Activated naive CD4-positive, alpha-beta T cell treated with anti-CD3 and anti-CD28 coated beads, Interleukin-2, amount 10 ng/mL, durations not matched to agents 7 days and 5 days (primary cell): Measurements from ENCODE around the gene SLC35F6.
"Not testable (repeated sequence)": the region's sequence is repeated elsewhere in the genome, so short reads cannot be mapped to it uniquely, and the experiment has no call there.

Experiments used
- CTCF ChIA-PET: fragments of 350-600 bp; sonication (Branson Sonifier 250); formaldehyde crosslinking; loops from one replicate; lab custom pipeline; 2021; ENCODE audit warnings: antibody characterized with exemption; lab: Charles Lee
- DNase-seq: peaks from one replicate; pipeline ENCODE4 v3.0.0-alpha.2; 2020
- H3K27ac Mint-ChIP-seq: one replicate; pipeline ENCODE4 v1.8.0; 2021; ENCODE audit warnings: mild to moderate bottlenecking, moderate library complexity, mixed read lengths
- H3K27me3 Mint-ChIP-seq: one replicate; pipeline ENCODE4 v1.8.0; 2021; ENCODE audit warnings: mild to moderate bottlenecking, mixed read lengths
- H3K36me3 Mint-ChIP-seq: one replicate; pipeline ENCODE4 v1.8.0; 2021; ENCODE audit warnings: mixed read lengths
- H3K4me1 Mint-ChIP-seq: one replicate; pipeline ENCODE4 v1.8.0; 2021; ENCODE audit warnings: mixed read lengths
- H3K4me3 Mint-ChIP-seq: one replicate; pipeline ENCODE4 v1.8.0; 2021; ENCODE audit warnings: mild to moderate bottlenecking, moderate library complexity, mixed read lengths
- H3K9me3 Mint-ChIP-seq: one replicate; pipeline ENCODE4 v1.8.0; 2021; ENCODE audit warnings: mixed read lengths

SLC35F6 gene

GRCh38 chr2:26756337-26756736 is 7.7 kb upstream of the SLC35F6 start:
- H3K4me1 Mint-ChIP-seq, result peaks cover 5% of the 10 kb centered on the region
- no peaks in the 10 kb centered on the region for H3K36me3 Mint-ChIP-seq
- CTCF ChIA-PET, result no interaction called here
- no peaks in the 10 kb centered on the region for H3K9me3 Mint-ChIP-seq
- no peak overlapping the region for H3K4me3 Mint-ChIP-seq
- peaks cover 22% of the 10 kb centered on the region for H3K27me3 Mint-ChIP-seq
- H3K27ac Mint-ChIP-seq, result no peak overlapping the region
- no peak for DNase-seq

GRCh38 chr2:26757873-26758789 is 6.0 kb upstream of the SLC35F6 start:
- Mint-ChIP-seq H3K27ac (no peak overlapping the region), H3K4me3 (no peak overlapping the region), H3K36me3 (no peaks in the 10 kb centered on the region), H3K9me3 (no peaks in the 10 kb centered on the region), H3K27me3 (peaks cover 29% of the 10 kb centered on the region), H3K4me1 (peaks cover 5% of the 10 kb centered on the region)
- DNase-seq, result no peak
- CTCF ChIA-PET, result interaction anchor here (0.8 to 2.6 kb wide), 2 partner anchors 13 to 152 kb away, joined by 3 to 9 read pairs; no protein-coding TSS in a partner anchor

- CTCF ChIA-PET, result interaction anchor here (2.6 kb wide), 1 partner anchor 13 kb away, joined by 9 read pairs; no protein-coding TSS in a partner anchor
- H3K36me3 Mint-ChIP-seq, result no peaks in the 10 kb centered on the region
- H3K4me3 Mint-ChIP-seq, result no peak overlapping the region
- no peak overlapping the region for H3K27ac Mint-ChIP-seq
- no peak for DNase-seq
- peaks cover 9% of the 10 kb centered on the region for H3K4me1 Mint-ChIP-seq
- peaks cover 28% of the 10 kb centered on the region for H3K27me3 Mint-ChIP-seq
- H3K9me3 Mint-ChIP-seq, result no peaks in the 10 kb centered on the region
These were observed 5.2 kb upstream of the SLC35F6 start for GRCh38 chr2:26758790-26759321.

GRCh38 chr2:26759845-26760244 is 4.2 kb upstream of the SLC35F6 start:
- H3K27ac Mint-ChIP-seq, result no peak overlapping the region
- peaks cover 14% of the 10 kb centered on the region for H3K4me1 Mint-ChIP-seq
- H3K27me3 Mint-ChIP-seq, result peaks cover 27% of the 10 kb centered on the region
- H3K36me3 Mint-ChIP-seq, result no peaks in the 10 kb centered on the region
- H3K4me3 Mint-ChIP-seq, result no peak overlapping the region
- CTCF ChIA-PET, result interaction anchor here (2.6 kb wide), 1 partner anchor 14 kb away, joined by 9 read pairs; no protein-coding TSS in a partner anchor
- no peaks in the 10 kb centered on the region for H3K9me3 Mint-ChIP-seq
- no peak for DNase-seq

GRCh38 chr2:26760991-26761390 is 3.1 kb upstream of the SLC35F6 start:
- H3K36me3 Mint-ChIP-seq, H3K27ac Mint-ChIP-seq, H3K9me3 Mint-ChIP-seq, DNase-seq, H3K4me3 Mint-ChIP-seq: not testable (repeated sequence)
- CTCF ChIA-PET, result interaction anchor here (2.6 kb wide), 1 partner anchor 15 kb away, joined by 9 read pairs; no protein-coding TSS in a partner anchor
- H3K4me1 Mint-ChIP-seq, result peaks cover 23% of the 10 kb centered on the region
- H3K27me3 Mint-ChIP-seq, result peaks cover 17% of the 10 kb centered on the region

GRCh38 chr2:26763019-26763418 is 1.1 kb upstream of the SLC35F6 start:
- Mint-ChIP-seq H3K4me1 (peaks cover 27% of the 10 kb centered on the region), H3K4me3 (peak overlapping the region; percentile 90), H3K36me3 (peaks cover 2% of the 10 kb centered on the region), H3K9me3 (no peaks in the 10 kb centered on the region), H3K27ac (no peak overlapping the region), H3K27me3 (peaks cover 17% of the 10 kb centered on the region)
- CTCF ChIA-PET, result interaction anchor here (1.2 kb wide), 1 partner anchor 17 kb away, joined by 3 read pairs; no protein-coding TSS in a partner anchor
- DNase-seq, result no peak

GRCh38 chr2:26764906-26765305 is 822 bp downstream of the SLC35F6 start:
- CTCF ChIA-PET, result interaction anchor here (0.6 kb wide), 1 partner anchor 24 kb away, joined by 3 read pairs; no protein-coding TSS in a partner anchor
- Mint-ChIP-seq H3K27ac (peak overlapping the region; percentile 90), H3K9me3 (no peaks in the 10 kb centered on the region), H3K4me3 (peak overlapping the region; percentile 90), H3K4me1 (peaks cover 41% of the 10 kb centered on the region), H3K36me3 (peaks cover 2% of the 10 kb centered on the region), H3K27me3 (peaks cover 17% of the 10 kb centered on the region)
- DNase-seq, result no peak

- DNase-seq, result no peak
- CTCF ChIA-PET, result no interaction called here
- Mint-ChIP-seq H3K9me3 (no peaks in the 10 kb centered on the region), H3K27me3 (peaks cover 17% of the 10 kb centered on the region), H3K4me3 (peak overlapping the region; percentile 90), H3K27ac (no peak overlapping the region), H3K36me3 (peaks cover 2% of the 10 kb centered on the region), H3K4me1 (peaks cover 43% of the 10 kb centered on the region)
These were observed 1.6 kb downstream of the SLC35F6 start for GRCh38 chr2:26765475-26766200.

GRCh38 chr2:26767129-26767528 is 3.0 kb downstream of the SLC35F6 start:
- Mint-ChIP-seq H3K4me3 (no peak overlapping the region), H3K36me3 (peaks cover 4% of the 10 kb centered on the region), H3K4me1 (peaks cover 54% of the 10 kb centered on the region), H3K27me3 (peaks cover 5% of the 10 kb centered on the region), H3K9me3 (no peaks in the 10 kb centered on the region), H3K27ac (peak overlapping the region; percentile 3)
- DNase-seq, result no peak
- CTCF ChIA-PET, result interaction anchor here (1.0 kb wide), 1 partner anchor 176 kb away, joined by 3 read pairs; no protein-coding TSS in a partner anchor

- Mint-ChIP-seq H3K27ac (no peak overlapping the region), H3K36me3 (peaks cover 8% of the 10 kb centered on the region), H3K4me3 (no peak overlapping the region), H3K9me3 (no peaks in the 10 kb centered on the region), H3K4me1 (peaks cover 63% of the 10 kb centered on the region), H3K27me3 (peaks cover 3% of the 10 kb centered on the region)
- CTCF ChIA-PET, result interaction anchor here (1.0 kb wide), 1 partner anchor 175 kb away, joined by 3 read pairs; no protein-coding TSS in a partner anchor
- no peak for DNase-seq
These were observed 3.9 kb downstream of the SLC35F6 start for GRCh38 chr2:26767894-26768487.

GRCh38 chr2:26768759-26769088 is 4.6 kb downstream of the SLC35F6 start:
- peak overlapping the region; percentile 58 for H3K27ac Mint-ChIP-seq
- DNase-seq, result no peak
- H3K36me3 Mint-ChIP-seq, result peaks cover 8% of the 10 kb centered on the region
- H3K4me3 Mint-ChIP-seq, result no peak overlapping the region
- CTCF ChIA-PET, result no interaction called here
- no peaks in the 10 kb centered on the region for H3K9me3 Mint-ChIP-seq
- peaks cover 60% of the 10 kb centered on the region for H3K4me1 Mint-ChIP-seq
- H3K27me3 Mint-ChIP-seq, result no peaks in the 10 kb centered on the region

- no peak for DNase-seq
- H3K4me1 Mint-ChIP-seq, result peaks cover 58% of the 10 kb centered on the region
- H3K27ac Mint-ChIP-seq, result peak overlapping the region; percentile 14
- CTCF ChIA-PET, result no interaction called here
- peaks cover 8% of the 10 kb centered on the region for H3K36me3 Mint-ChIP-seq
- no peaks in the 10 kb centered on the region for H3K9me3 Mint-ChIP-seq
- no peak overlapping the region for H3K4me3 Mint-ChIP-seq
- no peaks in the 10 kb centered on the region for H3K27me3 Mint-ChIP-seq
These were observed 5.1 kb downstream of the SLC35F6 start for GRCh38 chr2:26769089-26769761.

GRCh38 chr2:26770986-26771586 is 7.0 kb downstream of the SLC35F6 start:
- Mint-ChIP-seq H3K27ac (peak overlapping the region; percentile 29), H3K4me3 (no peak overlapping the region), H3K27me3 (no peaks in the 10 kb centered on the region), H3K4me1 (peaks cover 51% of the 10 kb centered on the region), H3K36me3 (peaks cover 14% of the 10 kb centered on the region), H3K9me3 (no peaks in the 10 kb centered on the region)
- CTCF ChIA-PET, result interaction anchor here (0.9 to 1.5 kb wide), 3 partner anchors 10 to 17 kb away, joined by 3 to 4 read pairs (median 3); partner anchors contain the start of gene CENPA
- peak; percentile 43 for DNase-seq
